ENCODE measurements around the gene EXOC4.

EXOC4 gene

DNA sequence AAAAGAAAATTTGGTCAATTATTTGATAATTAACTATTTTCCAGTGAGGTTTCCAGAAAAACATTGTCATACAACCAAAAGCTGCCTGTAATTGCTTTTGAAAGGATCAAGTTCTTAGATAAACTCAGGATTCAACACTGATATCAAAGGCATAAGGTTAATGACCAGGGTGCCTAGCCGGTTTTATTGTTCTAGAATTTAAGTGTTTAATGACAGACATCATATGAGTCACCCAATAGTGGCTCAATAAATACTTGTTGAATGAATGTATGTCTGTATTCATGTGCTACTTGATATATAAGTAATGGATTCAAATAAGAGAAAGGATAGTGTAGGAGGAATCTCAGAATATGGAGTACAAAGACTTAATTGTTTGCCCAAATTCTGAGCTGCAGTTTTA is 678.2 kb downstream of the EXOC4 start:
- H3K9me3 ChIP-seq (ENCODE audit: insufficient read depth, low read length): no peaks in the 10 kb centered on the region
- H3K36me3 ChIP-seq (ENCODE audit: insufficient read depth, insufficient read length, low read length): no peaks in the 10 kb centered on the region
- H3K27me3 ChIP-seq (ENCODE audit: insufficient read depth, insufficient read length): no peaks in the 10 kb centered on the region
- H3K9ac ChIP-seq (ENCODE audit: insufficient read length, low read depth): no peak overlapping the region
- no peak for TF ChIP-seq ZNF274 (IDR thresholded peaks at IDR 0.05; ENCODE audit: low read depth, low read length)
- TF ChIP-seq SUZ12 (IDR thresholded peaks at IDR 0.05; ENCODE audit: extremely low read depth, insufficient read depth, insufficient read length): no peak
- TF ChIP-seq YY1 (IDR thresholded peaks at IDR 0.05; ENCODE audit: insufficient read depth, insufficient read length): no peak
- H3K4me1 ChIP-seq (ENCODE audit: insufficient read depth, insufficient read length): peaks cover 4% of the 10 kb centered on the region
- no peak for DNase-seq (ENCODE audit: low read depth, low spot score)
- no peak overlapping the region for H3K4me3 ChIP-seq (ENCODE audit: insufficient read length, low read depth)

DNA sequence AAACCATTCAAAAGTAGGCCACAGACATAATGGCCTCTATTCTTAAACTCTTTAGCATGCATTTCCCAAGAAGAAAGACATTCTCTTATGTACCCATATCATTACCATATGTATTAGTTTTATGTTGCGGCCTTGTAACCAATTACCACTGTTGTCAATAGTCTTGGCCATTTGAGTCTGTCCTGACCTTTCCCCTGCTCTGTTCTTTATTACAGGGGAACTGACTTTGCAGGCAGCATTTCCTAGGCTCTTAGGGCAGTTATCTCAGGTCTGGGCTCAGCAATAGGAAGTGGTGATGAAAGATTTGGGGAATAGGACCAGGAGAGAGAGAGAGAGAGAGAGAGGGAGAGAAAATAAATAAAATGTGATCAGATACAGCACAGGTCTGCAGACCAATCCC is 679.7 kb downstream of the EXOC4 start:
- TF ChIP-seq SUZ12 (IDR thresholded peaks at IDR 0.05; ENCODE audit: extremely low read depth, insufficient read depth, insufficient read length) (no peak), YY1 (IDR thresholded peaks at IDR 0.05; ENCODE audit: insufficient read depth, insufficient read length) (no peak), ZNF274 (IDR thresholded peaks at IDR 0.05; ENCODE audit: low read depth, low read length) (no peak)
- peaks cover 4% of the 10 kb centered on the region for H3K4me1 ChIP-seq (ENCODE audit: insufficient read depth, insufficient read length)
- DNase-seq (ENCODE audit: low read depth, low spot score): no peak

DNA sequence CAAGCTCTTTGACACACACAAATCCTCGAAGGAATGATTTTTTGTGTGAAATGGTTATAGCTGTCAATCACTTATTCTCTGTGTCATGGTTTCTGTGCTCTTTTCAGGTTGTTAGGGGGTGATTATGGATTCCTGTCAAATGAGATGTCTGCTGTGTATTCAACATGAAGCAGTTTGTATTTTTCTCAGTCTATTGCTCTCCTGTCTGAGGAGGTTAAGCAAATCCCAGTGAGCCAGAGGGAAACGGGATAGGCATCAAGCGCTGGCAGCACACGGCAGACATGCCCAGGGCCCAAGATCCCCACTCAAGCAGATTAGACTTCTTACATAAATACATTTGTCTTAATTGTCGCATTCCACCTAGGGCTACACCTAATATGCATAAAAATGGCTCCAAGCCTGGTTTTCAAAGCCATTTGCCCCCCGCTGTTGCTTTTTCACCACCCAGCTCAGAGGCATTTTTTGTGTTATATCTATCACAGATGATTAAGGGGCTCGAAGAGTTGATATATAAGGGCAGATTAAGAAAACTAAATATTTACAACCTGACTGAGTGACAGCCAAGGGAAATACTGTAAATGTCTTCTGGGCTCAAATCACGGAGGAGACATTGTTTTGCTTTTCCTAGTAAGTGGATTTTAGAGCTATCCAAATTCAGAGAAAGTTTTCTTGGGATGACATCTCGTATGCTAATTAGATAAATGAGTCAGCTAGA is 681.5 kb downstream of the EXOC4 start:
- no peak for TF ChIP-seq ZNF274 (IDR thresholded peaks at IDR 0.05; ENCODE audit: low read depth, low read length)
- no peak for TF ChIP-seq YY1 (IDR thresholded peaks at IDR 0.05; ENCODE audit: insufficient read depth, insufficient read length)
- no peak for TF ChIP-seq SUZ12 (IDR thresholded peaks at IDR 0.05; ENCODE audit: extremely low read depth, insufficient read depth, insufficient read length)
- Histone ChIP-seq H3K9ac (ENCODE audit: insufficient read length, low read depth) (no peak overlapping the region), H3K27me3 (ENCODE audit: insufficient read depth, insufficient read length) (no peaks in the 10 kb centered on the region), H3K4me1 (ENCODE audit: insufficient read depth, insufficient read length) (peaks cover 4% of the 10 kb centered on the region), H3K4me3 (ENCODE audit: insufficient read length, low read depth) (no peak overlapping the region), H3K9me3 (ENCODE audit: insufficient read depth, low read length) (no peaks in the 10 kb centered on the region), H3K36me3 (ENCODE audit: insufficient read depth, insufficient read length, low read length) (peaks cover 6% of the 10 kb centered on the region)
- no peak for DNase-seq (ENCODE audit: low read depth, low spot score)

More for the DNA sequence above, 679.7 kb downstream of the EXOC4 start:
- Histone ChIP-seq H3K9me3 (ENCODE audit: insufficient read depth, low read length) (no peaks in the 10 kb centered on the region), H3K4me3 (ENCODE audit: insufficient read length, low read depth) (no peak overlapping the region), H3K27me3 (ENCODE audit: insufficient read depth, insufficient read length) (no peaks in the 10 kb centered on the region), H3K9ac (ENCODE audit: insufficient read length, low read depth) (no peak overlapping the region), H3K36me3 (ENCODE audit: insufficient read depth, insufficient read length, low read length) (no peaks in the 10 kb centered on the region)

DNA sequence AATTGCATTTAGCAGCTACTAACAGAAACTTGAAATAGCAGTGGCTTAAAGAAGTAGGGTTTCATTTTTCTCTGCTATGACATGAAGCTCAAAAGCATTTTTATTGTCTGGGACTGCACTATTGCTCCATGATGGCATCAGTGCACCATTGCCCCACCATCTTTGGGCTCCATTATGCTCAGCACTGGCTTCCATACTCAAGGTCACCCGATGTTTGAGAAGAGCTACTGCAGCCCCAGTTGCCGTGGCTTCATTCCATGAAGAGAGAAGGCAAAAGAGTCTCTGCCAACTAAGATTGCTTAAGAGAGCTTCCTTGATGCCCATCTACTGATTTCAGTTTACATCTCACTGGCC is 682.1 kb downstream of the EXOC4 start:
- Histone ChIP-seq H3K9me3 (ENCODE audit: insufficient read depth, low read length) (no peaks in the 10 kb centered on the region), H3K27me3 (ENCODE audit: insufficient read depth, insufficient read length) (no peaks in the 10 kb centered on the region), H3K4me1 (ENCODE audit: insufficient read depth, insufficient read length) (peaks cover 4% of the 10 kb centered on the region), H3K9ac (ENCODE audit: insufficient read length, low read depth) (no peak overlapping the region), H3K4me3 (ENCODE audit: insufficient read length, low read depth) (no peak overlapping the region), H3K36me3 (ENCODE audit: insufficient read depth, insufficient read length, low read length) (peaks cover 6% of the 10 kb centered on the region)
- TF ChIP-seq SUZ12 (IDR thresholded peaks at IDR 0.05; ENCODE audit: extremely low read depth, insufficient read depth, insufficient read length) (no peak), YY1 (IDR thresholded peaks at IDR 0.05; ENCODE audit: insufficient read depth, insufficient read length) (no peak), ZNF274 (IDR thresholded peaks at IDR 0.05; ENCODE audit: low read depth, low read length) (no peak)
- no peak for DNase-seq (ENCODE audit: low read depth, low spot score)

DNA sequence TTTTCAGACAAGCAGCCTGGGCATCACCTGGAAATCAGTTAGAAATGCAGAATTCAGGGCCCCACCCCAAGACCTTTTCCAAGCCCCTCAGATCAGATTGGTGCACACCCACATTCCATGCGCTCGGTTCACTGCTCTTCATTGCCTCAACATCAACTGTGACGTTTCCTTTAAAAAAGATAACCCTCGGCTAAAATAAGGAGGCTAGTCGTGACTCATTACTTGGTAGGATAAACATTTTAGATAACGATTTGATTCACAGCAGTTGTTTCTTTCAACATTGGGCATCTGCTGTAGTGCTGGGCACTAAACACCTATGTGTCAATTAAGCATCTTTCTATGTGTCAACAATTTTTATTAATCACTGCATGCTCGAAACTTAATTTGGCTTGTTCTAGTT is 683.2 kb downstream of the EXOC4 start:
- TF ChIP-seq ZNF274 (IDR thresholded peaks at IDR 0.05; ENCODE audit: low read depth, low read length): no peak
- TF ChIP-seq SUZ12 (IDR thresholded peaks at IDR 0.05; ENCODE audit: extremely low read depth, insufficient read depth, insufficient read length): no peak
- no peak for TF ChIP-seq YY1 (IDR thresholded peaks at IDR 0.05; ENCODE audit: insufficient read depth, insufficient read length)
- H3K4me3 ChIP-seq (ENCODE audit: insufficient read length, low read depth): no peak overlapping the region
- peaks cover 6% of the 10 kb centered on the region for H3K36me3 ChIP-seq (ENCODE audit: insufficient read depth, insufficient read length, low read length)
- H3K9me3 ChIP-seq (ENCODE audit: insufficient read depth, low read length): no peaks in the 10 kb centered on the region
- peaks cover 4% of the 10 kb centered on the region for H3K4me1 ChIP-seq (ENCODE audit: insufficient read depth, insufficient read length)
- H3K27me3 ChIP-seq (ENCODE audit: insufficient read depth, insufficient read length): no peaks in the 10 kb centered on the region
- DNase-seq (ENCODE audit: low read depth, low spot score): no peak
- H3K9ac ChIP-seq (ENCODE audit: insufficient read length, low read depth): no peak overlapping the region

DNA sequence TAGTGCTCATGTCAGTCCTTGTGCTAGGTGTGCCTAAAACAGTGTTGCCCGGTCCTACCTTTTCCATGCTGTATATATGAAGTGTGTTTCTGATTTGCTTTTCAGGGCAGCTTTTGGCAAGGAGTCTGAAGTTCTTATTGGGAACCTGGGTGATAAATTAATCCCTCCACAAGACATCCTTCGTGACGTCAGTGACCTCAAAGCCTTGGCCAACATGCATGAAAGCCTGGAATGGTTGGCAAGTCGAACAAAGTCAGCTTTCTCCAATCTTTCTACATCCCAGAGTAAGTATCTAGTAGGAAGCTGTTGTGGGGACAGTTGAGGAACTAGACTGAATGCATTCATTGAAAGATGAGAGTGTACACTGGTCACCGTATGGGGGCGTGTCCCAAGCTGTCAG is 684.9 kb downstream of the EXOC4 start:
- H3K9ac ChIP-seq (ENCODE audit: insufficient read length, low read depth): no peak overlapping the region
- peaks cover 4% of the 10 kb centered on the region for H3K4me1 ChIP-seq (ENCODE audit: insufficient read depth, insufficient read length)
- no peaks in the 10 kb centered on the region for H3K9me3 ChIP-seq (ENCODE audit: insufficient read depth, low read length)
- no peak for DNase-seq (ENCODE audit: low read depth, low spot score)
- H3K27me3 ChIP-seq (ENCODE audit: insufficient read depth, insufficient read length): no peaks in the 10 kb centered on the region
- H3K4me3 ChIP-seq (ENCODE audit: insufficient read length, low read depth): no peak overlapping the region
- H3K36me3 ChIP-seq (ENCODE audit: insufficient read depth, insufficient read length, low read length): peaks cover 6% of the 10 kb centered on the region
- TF ChIP-seq YY1 (IDR thresholded peaks at IDR 0.05; ENCODE audit: insufficient read depth, insufficient read length) (no peak), ZNF274 (IDR thresholded peaks at IDR 0.05; ENCODE audit: low read depth, low read length) (no peak)

DNA sequence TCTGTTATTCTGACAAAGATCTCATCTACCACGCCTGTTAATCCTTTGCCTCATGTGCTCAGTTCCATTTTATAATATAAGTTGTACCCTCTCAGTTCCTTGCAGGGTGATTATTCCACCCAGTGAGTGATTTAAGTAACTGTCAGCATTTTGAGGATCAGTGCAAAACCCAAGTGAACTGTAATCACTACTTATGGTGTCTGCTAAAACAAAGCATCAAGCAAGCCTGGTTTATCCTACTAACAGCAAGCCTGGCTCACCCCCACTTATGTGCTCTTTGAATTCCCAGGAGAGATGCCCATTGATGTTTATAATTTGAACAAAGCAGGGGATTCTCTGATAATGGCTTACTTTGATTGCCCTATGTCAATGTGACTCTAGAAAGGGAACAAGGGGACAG is 687.5 kb downstream of the EXOC4 start:
- Histone ChIP-seq H3K4me3 (ENCODE audit: insufficient read length, low read depth) (no peak overlapping the region), H3K27me3 (ENCODE audit: insufficient read depth, insufficient read length) (no peaks in the 10 kb centered on the region), H3K4me1 (ENCODE audit: insufficient read depth, insufficient read length) (no peaks in the 10 kb centered on the region), H3K36me3 (ENCODE audit: insufficient read depth, insufficient read length, low read length) (peaks cover 6% of the 10 kb centered on the region), H3K9ac (ENCODE audit: insufficient read length, low read depth) (no peak overlapping the region), H3K9me3 (ENCODE audit: insufficient read depth, low read length) (no peaks in the 10 kb centered on the region)
- TF ChIP-seq ZNF274 (IDR thresholded peaks at IDR 0.05; ENCODE audit: low read depth, low read length) (no peak), YY1 (IDR thresholded peaks at IDR 0.05; ENCODE audit: insufficient read depth, insufficient read length) (no peak), SUZ12 (IDR thresholded peaks at IDR 0.05; ENCODE audit: extremely low read depth, insufficient read depth, insufficient read length) (no peak)
- no peak for DNase-seq (ENCODE audit: low read depth, low spot score)

Measured in NT2/D1 (cell line).